Stimulated activated CD8-positive, alpha-beta memory T cell treated with anti-CD3 and anti-CD28 coated beads, Interleukin-12 subunit alpha, Interleukin-12 subunit beta, amount 100 ng/mL, for 4 hours (primary cell): ENCODE measurements around the gene KCNJ6.
"Not testable (repeated sequence)": the region's sequence is repeated elsewhere in the genome, so short reads cannot be mapped to it uniquely, and the experiment has no call there.

ENCODE experiments used
- DNase-seq: peaks from one replicate; pipeline ENCODE4 v3.0.0-alpha.2; 2020; ENCODE audit warnings: low read depth

KCNJ6 gene, protein sequence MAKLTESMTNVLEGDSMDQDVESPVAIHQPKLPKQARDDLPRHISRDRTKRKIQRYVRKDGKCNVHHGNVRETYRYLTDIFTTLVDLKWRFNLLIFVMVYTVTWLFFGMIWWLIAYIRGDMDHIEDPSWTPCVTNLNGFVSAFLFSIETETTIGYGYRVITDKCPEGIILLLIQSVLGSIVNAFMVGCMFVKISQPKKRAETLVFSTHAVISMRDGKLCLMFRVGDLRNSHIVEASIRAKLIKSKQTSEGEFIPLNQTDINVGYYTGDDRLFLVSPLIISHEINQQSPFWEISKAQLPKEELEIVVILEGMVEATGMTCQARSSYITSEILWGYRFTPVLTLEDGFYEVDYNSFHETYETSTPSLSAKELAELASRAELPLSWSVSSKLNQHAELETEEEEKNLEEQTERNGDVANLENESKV

DNA sequence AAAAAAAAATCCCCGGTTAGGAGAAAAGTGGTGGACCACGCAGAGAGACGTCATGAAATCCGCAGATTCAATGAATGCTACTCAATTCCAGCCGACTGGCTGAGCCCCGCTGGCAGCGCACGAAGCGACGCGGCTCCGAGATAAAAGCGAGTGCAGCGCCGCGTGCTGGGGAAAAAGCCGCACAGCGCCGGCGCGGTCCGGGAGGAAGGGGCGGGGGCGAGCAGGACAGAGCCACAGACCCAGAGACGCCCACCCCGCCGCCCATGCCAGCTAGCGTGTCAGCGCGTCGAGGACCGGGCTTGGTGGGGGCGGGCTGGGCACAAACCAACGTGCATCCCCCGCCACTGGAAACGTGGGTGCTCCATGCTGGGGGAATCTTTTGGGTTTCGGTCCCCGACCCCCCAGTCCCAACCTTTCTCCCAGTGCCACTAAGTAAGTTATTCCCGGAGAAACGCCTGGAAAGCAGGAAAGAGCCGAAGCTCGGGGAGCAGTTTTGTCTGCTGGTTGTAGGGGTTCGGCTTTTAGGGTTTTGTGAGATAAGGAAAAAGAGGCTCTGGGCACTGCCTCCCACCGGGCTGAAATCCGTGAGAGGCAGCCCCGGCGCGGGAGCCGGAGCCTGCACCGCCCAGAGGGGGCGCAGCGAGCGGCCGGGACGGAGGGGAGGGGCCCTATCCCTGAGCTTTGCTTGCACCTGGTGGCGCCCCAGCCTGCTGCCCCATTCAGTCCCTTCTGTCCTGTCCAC is at the start of gene KCNJ6:
Gene KCNJ6 (minus strand): TSS at position 148 of the 742 bp plus-strand sequence. CDS start 75,775 bp downstream, outside the sequence.
- DNase-seq = no peak

DNA sequence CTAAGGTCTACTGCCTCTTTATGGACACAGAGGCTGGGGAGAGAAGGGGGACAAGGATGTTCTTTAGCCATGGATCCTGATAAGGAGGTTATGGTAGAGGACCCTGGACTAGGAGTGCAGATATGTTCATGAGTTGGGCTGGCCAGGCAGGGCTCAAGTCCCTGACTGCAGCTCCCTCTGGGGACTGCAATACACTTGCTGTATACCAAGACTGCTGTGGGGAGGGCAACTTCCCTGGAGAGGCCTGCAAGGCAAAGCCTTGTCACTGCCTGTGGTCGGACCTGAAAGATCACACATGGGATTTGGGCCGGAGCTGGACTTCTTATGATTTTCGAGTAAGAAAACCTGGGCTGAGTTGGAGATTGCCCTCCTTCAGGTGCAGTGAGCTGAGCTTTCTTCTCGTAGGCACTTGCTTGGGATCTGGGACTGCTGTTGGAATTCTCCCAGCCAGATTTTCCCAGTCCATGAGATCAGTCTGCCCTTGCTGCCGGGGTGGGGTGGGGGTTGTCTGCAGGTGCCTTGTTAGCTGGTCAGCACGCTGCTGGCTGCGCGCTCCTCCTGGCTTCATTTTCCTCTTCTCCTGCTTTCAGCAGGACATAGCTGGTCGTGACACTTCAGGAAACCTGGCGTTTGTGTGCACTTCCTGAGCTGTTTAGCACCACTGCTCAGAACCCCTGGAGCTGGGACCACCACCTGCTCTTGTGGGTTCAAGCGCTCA is 49.0 kb upstream of the KCNJ6 start:
- DNase-seq = no peak

DNA sequence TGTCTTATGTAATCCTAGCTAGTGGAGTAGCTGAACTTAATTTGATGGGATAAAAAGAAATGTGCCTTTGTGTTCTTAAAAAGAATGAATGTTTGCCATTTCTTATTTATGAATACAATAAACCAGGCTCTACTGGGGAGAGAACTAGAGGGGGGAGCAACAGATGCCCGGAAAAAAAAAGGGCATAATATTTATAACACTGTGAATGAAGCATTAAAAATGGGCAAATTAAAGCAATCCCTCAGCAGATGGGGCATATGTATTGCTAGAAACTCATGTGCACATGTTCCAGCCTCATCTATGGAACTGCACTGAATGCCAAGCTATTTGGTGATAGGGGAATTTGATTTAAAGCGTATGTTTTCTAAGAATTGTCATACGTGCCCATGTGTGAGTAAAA is 42.3 kb upstream of the KCNJ6 start:
- DNase-seq = no peak

DNA sequence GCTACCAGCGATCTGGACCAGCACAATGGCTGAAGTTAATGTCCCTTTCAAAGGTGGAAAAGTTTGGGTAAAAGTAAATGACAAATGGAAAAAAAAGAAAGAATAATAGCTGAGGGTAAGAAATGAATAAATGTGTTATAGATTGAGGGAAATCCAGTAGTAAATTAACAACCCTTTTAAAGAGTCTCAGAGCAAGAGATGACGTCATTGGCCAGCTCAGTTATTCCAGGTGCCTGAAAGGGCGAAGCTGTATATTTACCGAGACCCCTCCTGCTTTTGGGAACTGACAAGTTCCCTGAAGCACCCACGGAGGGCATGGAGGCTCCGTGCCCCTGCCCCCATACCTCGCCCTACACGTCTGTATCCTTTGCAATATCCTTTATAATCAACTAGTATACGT is 40.5 kb upstream of the KCNJ6 start:
- no peak for DNase-seq

DNA sequence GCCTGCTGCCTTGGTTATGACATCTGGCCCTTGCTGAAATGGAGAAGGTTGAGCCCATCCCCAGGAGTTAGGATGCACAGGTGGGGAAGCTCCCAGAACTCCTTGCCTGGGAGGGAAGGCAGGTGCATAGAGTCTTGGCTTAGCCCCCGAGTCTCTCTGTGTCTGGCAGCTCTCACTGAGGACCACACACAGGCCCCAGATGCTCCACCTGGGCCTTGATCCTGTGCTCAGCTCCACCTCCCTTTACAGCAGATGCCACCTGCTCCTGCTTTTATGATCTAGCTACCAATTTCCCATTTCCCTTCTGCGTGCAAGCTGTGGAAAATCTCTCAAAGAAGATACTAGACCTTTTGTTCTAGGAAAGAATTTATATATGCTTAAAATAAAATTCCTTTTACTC is 28.8 kb upstream of the KCNJ6 start:
- DNase-seq = no peak

DNA sequence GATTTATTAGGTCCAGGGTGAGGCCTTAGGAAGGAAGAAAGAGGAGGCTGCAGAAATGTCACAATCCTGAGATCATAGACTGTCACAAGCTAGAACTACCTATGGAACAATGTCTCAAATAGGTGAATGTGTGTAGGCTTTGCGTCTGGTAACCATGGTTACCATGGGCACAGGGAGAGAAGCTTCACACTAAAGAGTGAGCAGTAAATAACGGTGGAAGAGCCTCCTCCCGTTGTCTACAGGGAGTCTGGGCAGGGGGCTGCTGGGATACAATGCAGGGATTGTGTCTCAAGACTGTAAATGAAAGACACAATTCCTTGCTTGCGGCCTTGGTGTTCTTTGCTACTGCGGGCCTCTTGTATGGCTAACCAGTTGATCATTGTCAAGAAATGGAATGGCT is 28.2 kb upstream of the KCNJ6 start:
- no peak for DNase-seq

DNA sequence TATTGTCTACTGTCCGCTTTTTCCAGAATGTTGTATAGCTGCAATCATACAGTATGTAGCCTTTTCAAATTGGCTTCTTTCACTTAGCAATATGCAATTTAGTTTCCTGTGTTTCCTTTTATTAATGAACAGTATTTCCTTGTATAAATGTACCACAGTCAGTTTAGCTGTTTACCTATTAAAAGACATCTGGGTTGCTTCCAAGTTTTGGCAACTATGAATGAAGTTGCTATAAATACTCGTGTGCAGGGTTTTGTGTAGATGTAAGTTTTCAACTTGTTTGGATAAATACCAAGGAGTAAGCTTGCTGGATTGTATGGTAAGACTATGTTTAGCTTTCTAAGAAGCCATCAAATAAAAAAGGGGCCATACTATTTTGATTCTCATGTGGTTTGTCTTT is 24.4 kb upstream of the KCNJ6 start:
- DNase-seq = no peak

DNA sequence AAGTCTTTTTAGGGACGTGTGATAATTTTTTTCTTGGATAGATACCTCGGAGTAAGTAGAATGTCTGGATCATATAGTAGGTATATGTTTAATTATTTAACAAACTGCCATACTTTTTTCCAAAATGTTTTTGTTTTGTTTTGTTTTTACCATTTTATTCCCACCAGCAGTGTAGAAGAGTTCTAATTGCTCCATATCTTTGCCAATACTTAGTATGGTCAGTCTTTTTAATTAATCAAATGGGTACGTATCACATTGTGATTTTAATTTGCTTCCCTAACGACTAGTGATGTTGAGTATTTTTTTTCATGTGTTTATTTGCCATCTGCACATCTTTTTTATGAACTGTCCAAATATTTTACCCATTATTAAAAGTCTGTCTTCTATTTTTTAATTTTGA is 23.6 kb upstream of the KCNJ6 start:
- no peak for DNase-seq

DNA sequence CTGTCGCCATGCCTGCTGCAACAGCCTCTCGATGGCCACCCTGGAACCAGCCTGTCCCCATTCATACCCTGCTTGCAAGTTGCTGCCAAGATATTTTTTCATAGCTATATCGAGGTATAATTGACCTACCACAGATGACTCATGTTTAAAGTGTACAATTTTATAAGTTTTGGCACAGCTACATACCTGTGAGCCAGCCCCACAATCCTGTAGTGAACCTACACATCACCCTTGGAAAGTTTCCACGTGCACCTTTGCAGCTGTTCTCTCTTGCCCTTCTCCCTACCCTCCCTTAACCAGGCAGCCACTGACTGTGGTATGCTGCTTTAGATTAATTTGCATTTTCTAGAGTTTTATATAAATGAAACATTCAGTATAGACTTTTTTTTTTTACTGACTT is 23.0 kb upstream of the KCNJ6 start:
- DNase-seq = no peak

DNA sequence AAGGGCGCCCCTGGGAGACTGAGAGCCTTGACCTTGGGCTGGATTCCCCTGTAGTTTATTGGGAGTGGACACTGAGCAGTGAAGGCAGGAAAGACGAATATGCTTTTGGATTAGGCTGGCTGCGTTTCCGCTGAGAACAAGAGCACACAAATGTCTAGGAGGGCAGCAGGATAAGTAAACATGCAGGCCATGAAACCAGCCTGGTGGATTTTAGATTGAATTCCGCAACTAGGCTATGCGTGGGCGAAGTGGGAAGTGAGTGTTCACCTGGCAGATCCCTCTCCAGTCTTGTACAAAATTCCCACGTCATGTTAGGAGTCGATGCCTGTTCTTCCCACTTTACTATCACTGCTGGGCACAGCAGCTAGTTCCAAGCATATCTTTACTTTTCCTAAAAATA is 21.4 kb upstream of the KCNJ6 start:
- DNase-seq = no peak

DNA sequence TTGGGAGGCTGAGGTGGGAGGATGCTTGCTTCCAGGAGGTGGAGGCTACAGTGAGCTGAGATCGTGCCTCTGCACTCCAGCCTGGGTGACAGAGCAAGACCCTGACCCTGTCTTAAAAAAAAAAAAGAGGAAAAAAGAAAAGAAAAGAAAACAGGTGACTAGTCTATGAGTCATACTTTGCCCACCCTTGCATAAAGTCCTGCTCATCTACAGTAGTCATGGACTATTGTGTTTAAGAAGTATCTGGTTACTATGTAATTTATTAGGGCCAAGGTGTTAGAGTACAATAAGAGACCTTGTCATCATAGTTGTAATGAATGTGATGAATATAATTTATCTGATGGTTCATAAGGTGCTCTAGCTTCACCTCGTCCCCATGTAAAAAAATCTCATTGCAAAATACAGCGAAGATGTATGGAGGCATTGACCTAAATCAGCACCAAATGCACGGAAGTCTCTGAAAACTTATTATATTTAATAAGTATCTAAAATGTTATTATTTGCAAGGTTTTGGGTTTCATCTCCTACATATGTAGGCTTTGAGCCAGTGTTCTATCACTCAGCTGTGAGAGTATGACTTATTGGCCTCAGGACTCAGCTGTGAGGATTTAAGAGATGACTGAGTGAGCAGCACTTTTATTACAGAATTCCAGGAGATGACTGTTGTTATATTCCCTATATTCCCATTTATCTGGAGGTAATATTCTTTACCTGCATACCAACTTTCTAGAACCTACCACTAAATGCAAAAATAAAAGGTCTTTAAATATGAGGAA is 19.9 kb upstream of the KCNJ6 start:
- DNase-seq = no peak

DNA sequence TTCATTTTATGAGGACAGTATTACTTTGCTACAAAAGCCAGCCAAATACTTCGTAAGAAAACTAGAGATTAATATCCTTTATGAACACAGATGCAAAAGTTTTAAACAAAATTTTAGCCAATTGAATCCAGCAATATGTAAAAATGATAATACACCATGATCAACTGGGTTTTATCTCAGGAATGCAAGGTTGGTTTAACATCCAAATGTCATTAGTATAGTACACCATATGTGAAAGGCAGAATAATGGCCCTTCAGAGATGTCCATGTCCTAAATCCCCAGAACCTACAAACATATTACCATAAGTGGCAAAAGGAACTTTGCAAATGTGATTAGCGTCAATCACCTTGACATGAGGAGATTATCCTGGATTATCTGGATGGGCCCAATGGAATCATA is 16.7 kb upstream of the KCNJ6 start:
- DNase-seq = no peak

DNA sequence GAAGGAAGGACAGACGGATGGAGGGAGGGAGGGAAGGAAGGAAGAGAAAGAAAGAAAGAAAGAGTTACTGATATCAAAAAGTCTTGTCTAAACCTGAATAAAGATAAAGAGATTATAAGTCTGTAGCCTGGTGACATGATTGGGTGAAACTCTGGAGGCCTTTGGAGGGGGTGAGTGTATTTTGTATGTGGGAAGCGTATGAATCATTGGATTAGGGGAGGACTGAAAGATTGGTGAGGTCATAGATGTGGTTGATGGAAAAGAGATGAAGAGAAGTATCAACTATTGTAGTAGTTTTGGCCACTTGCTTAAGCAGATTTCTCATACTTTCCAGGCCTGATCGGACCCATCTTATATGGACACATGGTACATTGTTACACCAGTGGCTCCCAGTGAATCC is 11.5 kb upstream of the KCNJ6 start:
- DNase-seq = no peak

DNA sequence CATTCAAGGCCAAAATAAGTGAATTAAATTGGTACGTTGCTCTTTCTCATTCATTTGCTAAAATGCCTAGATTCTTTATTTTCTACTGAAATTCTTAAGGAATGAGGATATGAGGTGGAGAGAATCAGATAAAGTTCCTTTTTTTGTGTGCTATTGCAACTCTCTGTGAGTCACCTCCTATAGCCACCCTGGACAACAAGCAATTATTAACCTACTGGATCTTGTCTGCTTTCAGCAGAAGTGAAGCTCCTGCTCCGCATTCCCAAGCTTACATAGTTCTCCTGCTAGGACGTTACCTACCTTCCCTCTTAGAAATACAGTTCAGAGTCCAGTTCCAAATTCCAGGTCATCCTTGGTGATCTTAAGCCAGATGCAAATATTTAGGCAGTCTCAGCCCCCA is 4.8 kb upstream of the KCNJ6 start:
- DNase-seq = no peak

DNA sequence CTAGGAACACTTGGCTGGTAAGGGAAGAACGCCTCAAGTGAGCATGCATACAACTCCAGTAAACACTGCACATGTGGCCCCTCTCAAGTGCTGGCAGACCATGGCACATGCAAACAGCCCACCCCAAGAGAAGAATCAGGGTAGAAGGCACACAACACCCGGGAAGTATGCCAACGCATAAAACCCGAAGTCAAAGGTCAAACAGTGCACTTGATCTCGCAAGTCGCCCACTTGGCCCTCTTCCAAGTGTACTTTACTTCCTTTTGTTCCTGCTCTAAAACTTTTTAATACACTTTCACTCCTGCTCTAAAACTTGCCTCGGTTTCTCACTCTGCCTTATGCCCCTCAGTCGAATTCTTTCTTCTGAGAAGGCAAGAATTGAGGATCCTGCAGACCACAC is 4.0 kb upstream of the KCNJ6 start:
- not testable (repeated sequence) for DNase-seq

DNA sequence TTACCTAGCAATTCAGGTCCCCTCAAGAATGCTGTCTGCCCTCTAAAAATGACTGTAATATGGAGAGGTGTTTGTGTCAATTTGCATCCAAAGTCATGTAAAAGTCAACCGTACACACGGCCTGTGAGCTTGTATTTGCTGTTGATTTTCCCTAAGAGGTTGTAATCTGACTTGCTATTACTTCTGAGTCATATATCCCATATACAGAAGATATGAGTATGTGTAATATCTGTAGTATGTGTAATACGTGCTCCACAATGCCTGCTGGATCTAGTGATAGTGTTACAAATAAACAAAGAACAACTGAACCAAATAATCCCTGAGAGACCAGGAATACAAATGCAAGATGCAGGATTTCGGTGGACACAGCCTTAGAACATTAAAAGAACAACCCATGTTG is 1.4 kb upstream of the KCNJ6 start:
- DNase-seq = no peak

DNA sequence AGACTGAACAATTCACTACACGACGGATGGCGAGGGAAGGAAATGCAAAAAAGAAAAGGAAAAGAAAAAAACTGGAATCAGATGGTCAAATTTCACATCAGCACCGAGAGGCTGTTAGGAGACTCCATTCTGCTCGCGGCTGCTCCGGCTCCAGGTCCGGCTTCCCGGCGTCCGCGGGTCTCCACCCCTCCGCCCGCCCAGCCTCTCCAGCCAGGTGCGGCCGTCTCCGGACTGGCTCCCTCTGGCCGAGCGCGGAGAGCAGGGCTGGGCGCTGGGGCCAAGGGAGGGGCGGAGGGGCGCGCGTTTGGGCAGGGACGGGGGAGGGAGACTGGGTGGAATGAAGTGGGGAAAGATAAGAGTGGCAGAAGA is 332 bp downstream of the KCNJ6 start:
- no peak for DNase-seq

DNA sequence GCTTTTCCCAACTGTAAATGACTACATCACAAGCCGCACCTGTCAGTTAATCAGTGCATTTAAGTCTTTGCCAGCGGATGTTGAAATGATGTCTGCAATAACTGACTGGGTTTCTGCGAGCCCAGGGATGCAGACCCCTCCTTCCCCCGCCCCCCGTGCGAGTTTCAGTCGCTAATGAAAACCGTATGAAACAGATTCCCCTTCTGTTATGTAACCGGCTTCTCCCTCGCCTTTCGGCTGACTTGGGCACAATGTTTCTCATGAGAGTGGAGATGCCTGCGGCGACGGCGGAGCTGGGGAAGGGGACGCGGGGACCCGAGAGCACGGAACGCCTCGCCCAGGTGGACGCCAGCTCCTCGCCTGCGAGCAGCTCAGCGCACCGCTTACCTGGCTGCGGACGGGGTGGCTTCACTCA is 753 bp downstream of the KCNJ6 start:
- DNase-seq = no peak

DNA sequence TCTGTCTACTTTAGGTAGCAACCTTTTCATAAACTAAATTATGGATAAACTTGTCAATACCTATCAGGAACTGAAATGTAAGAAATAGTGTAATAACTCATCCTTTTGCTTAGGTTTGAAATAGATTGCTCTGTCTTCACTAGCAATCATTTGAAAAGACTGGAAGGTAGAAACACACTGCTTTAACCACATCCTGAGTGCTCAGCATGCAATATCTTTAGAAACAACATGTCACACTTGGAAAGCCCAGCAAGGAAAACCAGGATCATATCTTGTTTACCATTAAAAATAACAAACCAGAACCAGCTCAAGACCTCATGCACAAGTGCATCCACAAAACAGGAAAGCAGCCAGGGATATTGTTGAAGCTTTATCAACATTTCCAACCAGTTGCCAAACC is 3.6 kb downstream of the KCNJ6 start:
- no peak for DNase-seq

DNA sequence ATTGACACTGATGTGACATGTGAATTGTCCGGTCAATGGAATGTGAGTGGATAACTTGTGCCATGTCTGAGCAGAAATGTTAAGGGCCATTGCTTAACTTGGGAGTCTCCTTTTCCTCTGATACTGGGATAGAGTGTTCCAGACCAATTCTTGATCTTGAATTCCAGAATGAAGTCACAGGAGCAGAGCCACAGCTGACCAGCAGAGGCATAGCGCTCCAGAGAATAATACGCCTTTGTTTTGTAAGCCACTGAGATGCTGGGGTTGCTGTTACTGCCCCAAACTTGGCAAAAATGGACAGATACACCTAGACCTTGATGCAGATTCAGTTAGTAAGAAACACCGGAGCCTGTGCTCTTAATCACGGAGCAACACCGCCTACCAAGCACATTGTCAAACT is 6.3 kb downstream of the KCNJ6 start:
- no peak for DNase-seq

DNA sequence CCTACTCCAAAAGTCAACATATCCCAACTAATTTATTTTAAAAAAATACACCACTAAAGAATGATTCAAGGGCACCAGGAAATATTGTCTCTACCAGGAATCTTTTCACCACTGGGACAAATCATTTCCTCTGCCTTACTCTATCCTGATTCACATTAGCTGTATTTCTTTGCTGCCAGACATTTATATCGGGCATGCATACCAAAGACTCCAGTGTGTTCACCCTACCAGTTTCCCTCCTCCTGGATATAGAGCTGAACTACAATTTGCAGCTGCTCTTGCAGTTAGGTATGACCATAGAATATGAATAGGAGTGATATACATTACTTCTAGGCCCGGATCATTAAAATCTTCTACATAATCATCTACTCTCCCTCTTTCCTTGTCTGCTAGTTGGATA is 7.6 kb downstream of the KCNJ6 start:
- DNase-seq = no peak

DNA sequence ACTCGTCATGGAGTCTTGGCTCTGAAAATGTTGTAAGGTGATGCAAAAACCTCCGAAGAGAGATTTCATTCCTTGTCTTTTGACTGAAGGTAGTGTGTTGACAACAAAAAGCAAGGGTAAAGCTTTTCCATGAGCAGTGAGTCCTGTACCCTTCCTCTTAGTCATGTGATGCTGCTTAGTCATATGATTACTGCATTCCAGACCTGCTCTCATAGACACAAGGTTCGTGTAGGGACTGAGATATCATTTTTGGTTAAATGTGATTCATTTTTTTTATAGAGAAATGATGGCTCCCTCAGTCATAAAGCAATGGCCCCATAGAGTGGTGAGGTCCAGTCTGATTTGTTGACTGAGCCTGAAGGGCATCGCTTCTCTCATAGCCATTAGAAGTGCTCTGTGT is 9.2 kb downstream of the KCNJ6 start:
- DNase-seq = no peak
